CD4-positive, CD25-positive, alpha-beta regulatory T cell (primary cell): ENCODE measurements around the gene AXDND1. TPM values are rescaled to one million over a fixed set of nuclear protein-coding genes. Genes with fewer than 3 reads are reported as not detected.
"Not testable (repeated sequence)": the region's sequence is repeated elsewhere in the genome, so short reads cannot be mapped to it uniquely, and the experiment has no call there.

ENCODE experiments used
- ATAC-seq, 2 donors: fragments of 150-1000 bp; cut with Tn5 transposase; one replicate each; pipeline ENCODE4 v1.10.0; 2021; ENCODE audit warnings: low read depth in 2 of 2, moderate number of reproducible peaks in 2 of 2, moderate library complexity in 1 of 2
- DNase-seq, 3 donors: peaks; one replicate each; pipeline versions ENCODE4 v3.0.0 to v3.0.0-alpha.2; 2012 to 2022; ENCODE audit warnings: mixed read lengths in 1 of 3
- H3K27ac ChIP-seq: one replicate; pipeline ENCODE4 v1.7.0; 2013; ENCODE audit warnings: mild to moderate bottlenecking, low read length; ENCODE audit not compliant: insufficient read depth, poor library complexity, severe bottlenecking
- H3K27me3 ChIP-seq: one replicate; pipeline ENCODE4 v1.7.0; 2013; ENCODE audit warnings: low read length; ENCODE audit not compliant: control insufficient read depth, insufficient read depth
- H3K36me3 ChIP-seq: one replicate; pipeline ENCODE4 v1.7.0; 2013; ENCODE audit warnings: mild to moderate bottlenecking, low read length, moderate library complexity; ENCODE audit not compliant: control insufficient read depth, insufficient read depth
- H3K4me1 ChIP-seq: 2 replicates; pipeline ENCODE4 v1.7.0; 2013; ENCODE audit warnings: mild to moderate bottlenecking, low read length; ENCODE audit not compliant: insufficient read depth, control insufficient read depth, poor library complexity, severe bottlenecking
- H3K4me3 ChIP-seq: one replicate; pipeline ENCODE4 v1.7.0; 2013; ENCODE audit warnings: low read depth, mild to moderate bottlenecking, low read length, moderate library complexity
- H3K9me3 ChIP-seq, 2 experiments: 1 replicate in 1 of 2; 2 replicates in 1 of 2; pipeline ENCODE4 v1.7.0; 2013; ENCODE audit warnings: low read length in 2 of 2, mild to moderate bottlenecking in 1 of 2, moderate library complexity in 1 of 2; ENCODE audit not compliant: control insufficient read depth in 2 of 2
- H3K27ac Mint-ChIP-seq, 3 donors: one replicate each; pipeline ENCODE4 v1.8.0; 2020 to 2022; ENCODE audit warnings: mild to moderate bottlenecking in 3 of 3, mixed read lengths in 3 of 3, moderate library complexity in 2 of 3
- H3K27me3 Mint-ChIP-seq: one replicate; pipeline ENCODE4 v1.8.0; 2022; ENCODE audit warnings: mild to moderate bottlenecking, mixed read lengths
- H3K36me3 Mint-ChIP-seq: one replicate; pipeline ENCODE4 v1.8.0; 2020; ENCODE audit warnings: mixed read lengths
- H3K4me1 Mint-ChIP-seq, 4 donors: one replicate each; pipeline ENCODE4 v1.8.0; 2020 to 2022; ENCODE audit warnings: mixed read lengths in 4 of 4, mild to moderate bottlenecking in 1 of 4
- H3K4me3 Mint-ChIP-seq, 4 donors: one replicate each; pipeline ENCODE4 v1.8.0; 2020 to 2022; ENCODE audit warnings: mild to moderate bottlenecking in 4 of 4, mixed read lengths in 4 of 4, moderate library complexity in 3 of 4
- H3K9me3 Mint-ChIP-seq, 7 donors: one replicate each; pipeline ENCODE4 v1.8.0; 2020 to 2022; ENCODE audit warnings: mixed read lengths in 7 of 7, mild to moderate bottlenecking in 3 of 7, moderate library complexity in 2 of 7
- polyA plus RNA-seq, 4 donors: library from polyadenylated mRNA; unstranded; fragments of 300-500 nt; fragmentation: Illumina TruSeq; gene quantifications; one replicate each; pipeline ENCODE4 v1.2.3, GENCODE V29; 2021
- total RNA-seq: library from RNA; stranded (reverse); gene quantifications from one replicate; pipeline ENCODE4 v1.2.3, GENCODE V29; 2022

AXDND1 gene
- total and polyA plus RNA-seq, 5 donors from 2014 or later = not detected

- Mint-ChIP-seq H3K36me3 (peaks cover 3% of the 10 kb centered on the region), H3K4me3 (peak overlapping the region in 2 of 4 donors; percentile 42 to 54), H3K4me1 (peaks cover 3 to 15% (median 9%) of the 10 kb centered on the region in 4 donors)
These were observed 4.1 kb downstream of the AXDND1 start for GRCh38 chr1:179369751-179370341.

GRCh38 chr1:179372160-179372559, 6.4 kb downstream of the AXDND1 start:
- Mint-ChIP-seq H3K4me3 (no peak overlapping the region), H3K9me3 (no peaks in the 10 kb centered on the region), H3K36me3 (no peaks in the 10 kb centered on the region), H3K27ac (no peak overlapping the region), H3K4me1 (peaks cover 0 to 6% (median 0%) of the 10 kb centered on the region in 4 donors), H3K27me3 (peaks cover 34% of the 10 kb centered on the region)
- Histone ChIP-seq H3K4me1 (no peaks in the 10 kb centered on the region), H3K27me3 (no peaks in the 10 kb centered on the region), H3K36me3 (no peaks in the 10 kb centered on the region), H3K4me3 (no peak overlapping the region), H3K27ac (no peak overlapping the region), H3K9me3 (no peaks in the 10 kb centered on the region)
- ATAC-seq = no peak
- DNase-seq = no peak

More at GRCh38 chr1:179369751-179370341, 4.1 kb downstream of the AXDND1 start:
- H3K27me3 ChIP-seq = no peaks in the 10 kb centered on the region
- no peak overlapping the region for H3K4me3 ChIP-seq
- no peaks in the 10 kb centered on the region for H3K36me3 ChIP-seq
- H3K27ac Mint-ChIP-seq = no peak overlapping the region
- no peaks in the 10 kb centered on the region for H3K9me3 ChIP-seq
- ATAC-seq = peak in 1 of 2 donors; percentile 17
- H3K9me3 Mint-ChIP-seq = no peaks in the 10 kb centered on the region
- H3K27ac ChIP-seq = no peak overlapping the region
- H3K27me3 Mint-ChIP-seq = peaks cover 40% of the 10 kb centered on the region
- DNase-seq = peak; percentile 19 to 74 (median 72)
- H3K4me1 ChIP-seq = peaks cover 8% of the 10 kb centered on the region

- no peaks in the 10 kb centered on the region for H3K4me1 ChIP-seq
- no peak overlapping the region for H3K4me3 ChIP-seq
- H3K27me3 ChIP-seq = no peaks in the 10 kb centered on the region
- DNase-seq (no peak), ATAC-seq (no peak)
- H3K36me3 Mint-ChIP-seq = no peaks in the 10 kb centered on the region
- H3K27me3 Mint-ChIP-seq = peaks cover 12% of the 10 kb centered on the region
- no peak overlapping the region for H3K27ac ChIP-seq
- H3K9me3 Mint-ChIP-seq = no peaks in the 10 kb centered on the region
- H3K4me1 Mint-ChIP-seq = no peaks in the 10 kb centered on the region
- no peak overlapping the region for H3K4me3 Mint-ChIP-seq
- H3K9me3 ChIP-seq = no peaks in the 10 kb centered on the region
- H3K27ac Mint-ChIP-seq = no peak overlapping the region
- no peaks in the 10 kb centered on the region for H3K36me3 ChIP-seq
These were observed 10.5 kb downstream of the AXDND1 start for GRCh38 chr1:179376223-179376622.

- H3K27me3 Mint-ChIP-seq = peaks cover 8% of the 10 kb centered on the region
- Histone ChIP-seq H3K4me1 (no peaks in the 10 kb centered on the region), H3K27me3 (no peaks in the 10 kb centered on the region), H3K9me3 (no peaks in the 10 kb centered on the region), H3K4me3 (no peak overlapping the region), H3K36me3 (no peaks in the 10 kb centered on the region), H3K27ac (no peak overlapping the region)
- no peak overlapping the region for H3K27ac Mint-ChIP-seq
- no peaks in the 10 kb centered on the region for H3K36me3 Mint-ChIP-seq
- DNase-seq (no peak), ATAC-seq (no peak)
- no peaks in the 10 kb centered on the region for H3K4me1 Mint-ChIP-seq
- no peak overlapping the region for H3K4me3 Mint-ChIP-seq
- peaks cover 0 to 1% (median 0%) of the 10 kb centered on the region in 7 donors for H3K9me3 Mint-ChIP-seq
These were observed 14.5 kb downstream of the AXDND1 start for GRCh38 chr1:179380299-179380698.

- H3K27ac Mint-ChIP-seq = no peak overlapping the region
- H3K27ac ChIP-seq = no peak overlapping the region
- no peaks in the 10 kb centered on the region for H3K36me3 Mint-ChIP-seq
- H3K4me1 Mint-ChIP-seq = no peaks in the 10 kb centered on the region
- H3K4me3 ChIP-seq = no peak overlapping the region
- ATAC-seq (no peak), DNase-seq (no peak)
- no peaks in the 10 kb centered on the region for H3K27me3 ChIP-seq
- no peaks in the 10 kb centered on the region for H3K9me3 ChIP-seq
- H3K4me1 ChIP-seq = no peaks in the 10 kb centered on the region
- H3K27me3 Mint-ChIP-seq = peaks cover 5% of the 10 kb centered on the region
- no peak overlapping the region for H3K4me3 Mint-ChIP-seq
- peaks cover 0 to 1% (median 0%) of the 10 kb centered on the region in 7 donors for H3K9me3 Mint-ChIP-seq
- H3K36me3 ChIP-seq = no peaks in the 10 kb centered on the region
These were observed 18.3 kb downstream of the AXDND1 start for GRCh38 chr1:179384027-179384426.

GRCh38 chr1:179385510-179385909, 19.7 kb downstream of the AXDND1 start:
- H3K4me3 ChIP-seq = no peak overlapping the region
- Mint-ChIP-seq H3K36me3 (no peaks in the 10 kb centered on the region), H3K9me3 (peaks cover 0 to 1% (median 0%) of the 10 kb centered on the region in 7 donors), H3K4me1 (no peaks in the 10 kb centered on the region), H3K4me3 (no peak overlapping the region), H3K27ac (no peak overlapping the region), H3K27me3 (peaks cover 5% of the 10 kb centered on the region)
- no peaks in the 10 kb centered on the region for H3K27me3 ChIP-seq
- H3K9me3 ChIP-seq = no peaks in the 10 kb centered on the region
- no peak for DNase-seq
- no peaks in the 10 kb centered on the region for H3K36me3 ChIP-seq
- H3K4me1 ChIP-seq = no peaks in the 10 kb centered on the region
- H3K27ac ChIP-seq = no peak overlapping the region
- no peak for ATAC-seq

- Histone ChIP-seq H3K4me1 (no peaks in the 10 kb centered on the region), H3K36me3 (no peaks in the 10 kb centered on the region), H3K9me3 (peaks cover 4 to 7% of the 10 kb centered on the region in 2 experiments), H3K27ac (no peak overlapping the region), H3K27me3 (no peaks in the 10 kb centered on the region), H3K4me3 (no peak overlapping the region)
- Mint-ChIP-seq H3K9me3 (peaks cover 0 to 21% (median 6%) of the 10 kb centered on the region in 7 donors), H3K36me3 (peaks cover 11% of the 10 kb centered on the region), H3K27me3 (no peaks in the 10 kb centered on the region), H3K27ac (no peak overlapping the region), H3K4me1 (no peaks in the 10 kb centered on the region), H3K4me3 (no peak overlapping the region)
- DNase-seq (no peak), ATAC-seq (no peak)
These were observed 27.9 kb downstream of the AXDND1 start for GRCh38 chr1:179393721-179394120.

- not testable (repeated sequence) for H3K27me3 Mint-ChIP-seq, H3K4me3 Mint-ChIP-seq, H3K36me3 Mint-ChIP-seq, H3K4me1 ChIP-seq, H3K27ac ChIP-seq, ATAC-seq, H3K4me1 Mint-ChIP-seq, H3K36me3 ChIP-seq, H3K9me3 Mint-ChIP-seq, DNase-seq, H3K9me3 ChIP-seq, H3K27ac Mint-ChIP-seq, H3K27me3 ChIP-seq, H3K4me3 ChIP-seq
These were observed 33.6 kb downstream of the AXDND1 start for GRCh38 chr1:179399399-179399798.
